ENCODE results near the gene MAL. TPM values are rescaled to one million over a fixed set of nuclear protein-coding genes. Genes with fewer than 3 reads are reported as not detected.

Gene MAL
- total RNA-seq, 1 donor from 2014 or later = not detected

DNA sequence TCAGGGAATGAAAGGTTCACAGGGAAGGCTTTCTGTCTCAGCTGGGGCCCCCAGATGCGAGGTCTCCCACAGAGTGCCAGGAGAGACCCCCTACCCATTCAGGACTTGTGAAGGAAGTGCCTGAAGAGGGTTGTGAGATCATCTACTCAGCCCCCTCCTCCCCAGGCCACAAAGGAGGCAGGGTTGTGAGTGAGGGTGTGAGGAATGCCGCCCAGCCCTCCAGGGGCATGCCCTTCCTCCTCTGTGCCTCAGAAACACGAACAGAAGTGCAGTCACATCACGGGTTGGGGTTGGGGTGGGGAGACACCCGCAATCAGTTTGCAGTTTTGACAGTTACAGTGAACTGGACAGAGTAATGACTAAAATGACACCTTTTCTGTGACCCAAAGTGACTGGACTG, 5.0 kb downstream of the MAL start:
- Histone ChIP-seq H3K9me3 (no peaks in the 10 kb centered on the region), H3K27ac (no peak overlapping the region), H3K4me3 (no peak overlapping the region), H3K4me1 (no peaks in the 10 kb centered on the region), H3K36me3 (no peaks in the 10 kb centered on the region), H3K27me3 (no peaks in the 10 kb centered on the region)
- no peak for DNase-seq (ENCODE audit: low spot score in 2 of 2)
- intact Hi-C loops (cut with DNase I) = no loop called here
- TF ChIP-seq, protein P1, sequence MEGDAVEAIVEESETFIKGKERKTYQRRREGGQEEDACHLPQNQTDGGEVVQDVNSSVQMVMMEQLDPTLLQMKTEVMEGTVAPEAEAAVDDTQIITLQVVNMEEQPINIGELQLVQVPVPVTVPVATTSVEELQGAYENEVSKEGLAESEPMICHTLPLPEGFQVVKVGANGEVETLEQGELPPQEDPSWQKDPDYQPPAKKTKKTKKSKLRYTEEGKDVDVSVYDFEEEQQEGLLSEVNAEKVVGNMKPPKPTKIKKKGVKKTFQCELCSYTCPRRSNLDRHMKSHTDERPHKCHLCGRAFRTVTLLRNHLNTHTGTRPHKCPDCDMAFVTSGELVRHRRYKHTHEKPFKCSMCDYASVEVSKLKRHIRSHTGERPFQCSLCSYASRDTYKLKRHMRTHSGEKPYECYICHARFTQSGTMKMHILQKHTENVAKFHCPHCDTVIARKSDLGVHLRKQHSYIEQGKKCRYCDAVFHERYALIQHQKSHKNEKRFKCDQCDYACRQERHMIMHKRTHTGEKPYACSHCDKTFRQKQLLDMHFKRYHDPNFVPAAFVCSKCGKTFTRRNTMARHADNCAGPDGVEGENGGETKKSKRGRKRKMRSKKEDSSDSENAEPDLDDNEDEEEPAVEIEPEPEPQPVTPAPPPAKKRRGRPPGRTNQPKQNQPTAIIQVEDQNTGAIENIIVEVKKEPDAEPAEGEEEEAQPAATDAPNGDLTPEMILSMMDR (IDR thresholded peaks at IDR 0.05) = no peak

DNA sequence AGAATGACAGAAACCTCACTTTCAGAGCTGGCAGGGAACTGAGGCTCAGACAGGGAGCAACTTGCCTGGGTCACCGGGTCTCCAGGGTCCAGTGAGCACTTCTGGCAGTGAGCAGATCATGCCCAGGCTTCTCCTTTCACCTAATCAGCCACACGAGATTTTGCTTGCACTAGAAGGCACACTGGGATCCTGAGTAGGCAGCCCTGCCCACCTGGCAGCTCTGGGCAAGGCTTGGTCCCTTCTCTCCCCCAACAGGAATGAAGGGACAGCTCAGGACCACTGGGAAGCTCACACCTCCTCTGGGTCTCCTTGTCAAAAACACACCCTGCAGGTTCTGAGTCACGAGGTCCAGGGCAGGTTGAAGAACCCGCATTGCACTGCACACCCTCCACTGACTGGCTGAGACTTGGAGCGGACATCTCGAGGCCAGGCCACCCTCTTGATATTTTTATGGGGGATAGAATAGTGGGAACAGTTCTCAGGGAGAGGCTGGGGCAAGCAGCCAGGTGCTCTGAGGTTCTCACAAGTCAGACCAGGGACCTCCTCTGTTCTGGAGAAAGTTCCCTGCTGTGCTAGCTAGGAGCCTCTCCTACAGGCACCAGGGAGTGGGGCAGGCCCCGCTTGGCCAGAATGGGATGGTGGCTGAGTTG, 5.7 kb downstream of the MAL start:
- Histone ChIP-seq H3K9me3 (no peaks in the 10 kb centered on the region), H3K4me1 (no peaks in the 10 kb centered on the region), H3K27me3 (no peaks in the 10 kb centered on the region), H3K4me3 (no peak overlapping the region), H3K36me3 (no peaks in the 10 kb centered on the region), H3K27ac (no peak overlapping the region)
- TF ChIP-seq, protein P1 (IDR thresholded peaks at IDR 0.05) = no peak
- intact Hi-C loops (cut with DNase I) = no loop called here
- no peak for DNase-seq (ENCODE audit: low spot score in 2 of 2)

DNA sequence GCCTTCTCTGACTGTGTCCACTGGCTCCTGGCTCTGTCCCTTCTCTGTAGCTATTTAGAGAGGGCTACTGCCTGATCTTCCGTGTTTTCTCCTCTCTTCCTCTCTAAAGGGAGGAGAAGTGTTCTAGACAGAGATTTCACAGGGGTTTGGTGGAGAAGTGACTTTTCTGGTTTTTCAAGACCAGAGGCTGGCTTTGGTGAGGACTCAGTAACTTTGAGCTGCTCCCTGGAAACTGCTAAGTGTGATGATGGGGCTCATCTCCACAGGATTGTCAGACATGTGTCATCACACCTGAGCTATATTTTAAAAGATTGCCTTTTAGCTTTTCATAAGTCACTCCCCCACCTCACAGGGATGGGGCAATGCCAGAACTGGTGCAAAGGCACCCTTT, 6.2 kb downstream of the MAL start:
- no peaks in the 10 kb centered on the region for H3K4me1 ChIP-seq
- intact Hi-C loops (cut with DNase I) = no loop called here

DNA sequence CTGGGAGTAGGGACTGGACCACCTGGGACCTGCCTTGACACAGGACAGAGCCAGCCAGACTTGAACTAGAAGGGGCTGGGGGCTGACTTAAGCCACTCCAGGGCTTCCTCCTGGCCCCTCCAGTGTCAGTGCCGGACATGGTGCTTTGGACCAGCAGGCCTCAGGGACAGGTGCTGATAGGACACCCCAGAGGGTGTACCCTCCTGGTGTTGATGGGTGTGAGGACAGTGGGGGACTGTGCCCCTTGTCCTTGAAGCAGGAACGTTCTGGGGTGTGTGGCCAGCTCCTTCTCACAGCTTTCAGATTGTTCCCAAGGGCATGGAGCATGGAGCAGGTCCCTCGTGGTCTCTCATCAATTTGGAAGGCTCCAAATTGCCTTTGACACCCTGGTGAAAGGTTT, 6.8 kb downstream of the MAL start:
- no peaks in the 10 kb centered on the region for H3K9me3 ChIP-seq
- H3K27ac ChIP-seq = no peak overlapping the region
- intact Hi-C loops (cut with DNase I) = no loop called here
- H3K4me1 ChIP-seq = no peaks in the 10 kb centered on the region
- no peak for DNase-seq (ENCODE audit: low spot score in 2 of 2)
- TF ChIP-seq, protein P1 (IDR thresholded peaks at IDR 0.05) = no peak
- no peak overlapping the region for H3K4me3 ChIP-seq
- no peaks in the 10 kb centered on the region for H3K27me3 ChIP-seq
- no peaks in the 10 kb centered on the region for H3K36me3 ChIP-seq

More for the DNA sequence above, 6.2 kb downstream of the MAL start:
- H3K4me3 ChIP-seq = no peak overlapping the region
- TF ChIP-seq, protein P1 (IDR thresholded peaks at IDR 0.05) = no peak
- DNase-seq (ENCODE audit: low spot score in 2 of 2) = no peak
- no peaks in the 10 kb centered on the region for H3K36me3 ChIP-seq
- H3K27me3 ChIP-seq = no peaks in the 10 kb centered on the region
- H3K9me3 ChIP-seq = no peaks in the 10 kb centered on the region
- H3K27ac ChIP-seq = no peak overlapping the region

DNA sequence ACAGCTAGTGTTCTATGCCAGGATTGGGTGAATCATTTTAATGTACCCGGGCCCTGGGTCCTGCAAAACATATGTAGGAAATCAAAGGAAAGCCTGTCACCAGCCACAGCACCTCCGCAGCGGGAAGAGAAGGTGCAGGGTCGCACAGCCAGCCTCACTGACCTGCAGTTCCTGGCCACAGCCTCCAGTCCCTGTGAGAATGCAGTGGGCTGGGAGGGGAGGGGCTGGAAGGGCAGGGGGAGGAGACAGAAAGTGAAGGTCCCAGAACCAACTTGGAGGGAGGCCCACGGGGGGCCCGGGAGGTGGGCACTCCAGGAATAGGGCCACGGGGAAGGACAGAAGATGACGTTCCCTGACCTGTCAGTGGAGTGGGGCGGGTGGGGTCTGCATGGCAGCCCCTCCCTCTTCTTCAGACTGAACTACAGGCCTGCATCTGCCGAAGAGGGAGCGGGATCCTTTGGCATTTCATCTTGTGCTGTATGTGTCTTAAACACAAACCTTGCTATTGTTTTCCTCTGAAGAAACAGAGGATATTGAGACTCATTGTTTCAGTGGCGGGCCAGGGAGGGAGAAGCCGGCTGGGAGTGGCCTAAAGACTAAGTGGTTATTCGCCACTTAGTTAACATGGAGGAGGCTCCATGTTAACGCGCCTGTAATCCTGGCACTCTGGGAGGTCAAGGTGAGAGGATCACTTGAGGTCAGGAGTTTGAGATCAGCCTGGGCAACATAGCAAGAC, 7.5 kb downstream of the MAL start:
- Histone ChIP-seq H3K27ac (no peak overlapping the region), H3K4me3 (no peak overlapping the region), H3K9me3 (no peaks in the 10 kb centered on the region), H3K4me1 (no peaks in the 10 kb centered on the region), H3K27me3 (no peaks in the 10 kb centered on the region), H3K36me3 (no peaks in the 10 kb centered on the region)
- intact Hi-C loops (cut with DNase I) = no loop called here
- TF ChIP-seq, protein P1 (IDR thresholded peaks at IDR 0.05) = no peak
- no peak for DNase-seq (ENCODE audit: low spot score in 2 of 2)
